ENCODE results near the gene CCNJ. TPM values are rescaled to one million over a fixed set of nuclear protein-coding genes. Genes with fewer than 3 reads are reported as not detected.

The CCNJ gene
- total and polyA plus RNA-seq, 2 of the 13 experiments (the other 11 are each of a cell fraction or from before 2014, with no cell fraction given): 14.1 to 21.5 TPM

DNA sequence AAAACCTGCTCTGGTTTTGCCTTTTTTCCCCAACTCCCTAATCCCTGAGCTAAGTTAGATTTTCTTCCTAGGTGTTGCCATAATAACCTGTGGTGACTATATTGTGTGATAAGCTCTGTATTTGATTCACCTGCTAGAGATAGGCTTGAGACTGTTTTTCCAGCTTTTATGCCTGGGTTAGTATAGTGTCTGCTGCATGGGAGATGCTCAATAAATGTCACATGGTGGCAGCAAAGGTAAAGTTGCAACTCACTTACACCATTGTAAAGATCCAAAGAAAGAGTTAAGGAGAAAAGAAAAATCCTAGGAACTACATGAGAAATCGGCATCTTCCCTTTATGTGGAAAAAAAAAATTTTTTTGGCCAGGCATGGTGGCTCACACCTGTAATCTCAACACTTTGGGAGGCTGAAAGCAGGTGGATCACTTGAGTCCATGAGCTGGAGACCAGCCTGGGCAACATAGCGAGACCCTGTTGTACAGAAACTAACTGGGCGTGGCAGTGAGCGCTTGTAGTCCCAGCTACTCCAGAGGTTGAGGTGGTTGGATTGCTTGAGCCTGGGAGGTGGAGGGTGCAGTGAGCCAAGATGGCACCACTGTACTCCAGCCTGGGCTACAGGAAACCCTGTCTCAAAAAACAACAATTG, 3.7 kb downstream of the CCNJ start:
- H3K27me3 ChIP-seq (ENCODE audit: control insufficient read depth in 1 of 2, insufficient read depth in 2 of 2, low read length in 2 of 2): no peaks in the 10 kb centered on the region; a peak in 1 of 5 replicates
- ChIA-PET CTCF (ENCODE audit: low intra/inter-chr PET ratio, low total read pairs) (interaction anchor here (1.0 kb wide), 1 partner anchor 288 kb away, joined by 3 read pairs; no protein-coding TSS in a partner anchor), POLR2A (interaction anchor here (0.9 to 3.3 kb wide), 4 partner anchors 43 to 103 kb away, joined by 3 to 19 read pairs (median 10); partner anchors contain the start of gene ZNF518A)
- H3K9ac ChIP-seq (ENCODE audit: insufficient read depth, low read depth, low read length): no peak overlapping the region
- peaks cover 48% of the 10 kb centered on the region for H3K4me1 ChIP-seq (ENCODE audit: insufficient read depth, low read length)
- intact Hi-C loops (cut with micrococcal nuclease; ENCODE audit: unreplicated experiment) (loop anchor here (1.0 to 5.0 kb wide), 2 partner anchors 45 to 246 kb away; no protein-coding TSS in a partner anchor), in situ Hi-C loops (cut with HindIII; ENCODE audit: extremely low pct_ligation_motif_present, low pct_unique_long_range_greater_than_20kb) (loop anchor here (5.0 kb wide), 1 partner anchor 85 kb away; the partner anchor contains the start of gene ZNF518A)
- H3K9me3 ChIP-seq (ENCODE audit: low read length): no peaks in the 10 kb centered on the region
- H3K4me3 ChIP-seq (replicated peaks in 1 of 3; ENCODE audit: insufficient read depth in 1 of 3, low read depth in 2 of 3, low read length in 3 of 3): no peak overlapping the region
- no peak for ATAC-seq
- peaks cover 4 to 23% of the 10 kb centered on the region in 2 experiments; a peak in 3 of 5 replicates for H3K36me3 ChIP-seq (replicated peaks in 1 of 2; ENCODE audit: control insufficient read depth in 1 of 2, insufficient read depth in 2 of 2, low read length in 2 of 2)
- FAIRE-seq: no peak
- H2AFZ ChIP-seq (ENCODE audit: low read length): no peak overlapping the region
- no peak overlapping the region for H3K4me2 ChIP-seq (ENCODE audit: low read depth, low read length)
- H3K27ac ChIP-seq (ENCODE audit: extremely low read length, insufficient read depth, low read length): no peak overlapping the region
- no TSS peak for BruUV-seq (replicated peaks)
- H4K20me1 ChIP-seq (ENCODE audit: insufficient read depth, low read length): no peaks in the 10 kb centered on the region; the same call in 1 of the 2 replicates
- peak; percentile 12 for DNase-seq (ENCODE audit: low spot score)
- 89% methylated on average over 3 of the region's 4 CpGs for WGBS (ENCODE audit: low lambda C conversion rate)
- H3K79me2 ChIP-seq (ENCODE audit: insufficient read depth, low read length): peaks cover 76% of the 10 kb centered on the region
- TF ChIP-seq, protein P1, sequence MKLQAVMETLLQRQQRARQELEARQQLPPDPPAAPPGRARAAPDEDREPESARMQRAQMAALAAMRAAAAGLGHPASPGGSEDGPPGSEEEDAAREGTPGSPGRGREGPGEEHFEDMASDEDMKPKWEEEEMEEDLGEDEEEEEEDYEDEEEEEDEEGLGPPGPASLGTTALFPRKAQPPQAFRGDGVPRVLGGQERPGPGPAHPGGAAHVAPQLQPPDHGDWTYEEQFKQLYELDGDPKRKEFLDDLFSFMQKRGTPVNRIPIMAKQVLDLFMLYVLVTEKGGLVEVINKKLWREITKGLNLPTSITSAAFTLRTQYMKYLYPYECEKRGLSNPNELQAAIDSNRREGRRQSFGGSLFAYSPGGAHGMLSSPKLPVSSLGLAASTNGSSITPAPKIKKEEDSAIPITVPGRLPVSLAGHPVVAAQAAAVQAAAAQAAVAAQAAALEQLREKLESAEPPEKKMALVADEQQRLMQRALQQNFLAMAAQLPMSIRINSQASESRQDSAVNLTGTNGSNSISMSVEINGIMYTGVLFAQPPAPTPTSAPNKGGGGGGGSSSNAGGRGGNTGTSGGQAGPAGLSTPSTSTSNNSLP (IDR thresholded peaks at IDR 0.05; ENCODE audit: low read depth, low read length): 0 out of 2 replicates have a peak, but pooled peaks have one; percentile 11
- TF ChIP-seq, protein P2, sequence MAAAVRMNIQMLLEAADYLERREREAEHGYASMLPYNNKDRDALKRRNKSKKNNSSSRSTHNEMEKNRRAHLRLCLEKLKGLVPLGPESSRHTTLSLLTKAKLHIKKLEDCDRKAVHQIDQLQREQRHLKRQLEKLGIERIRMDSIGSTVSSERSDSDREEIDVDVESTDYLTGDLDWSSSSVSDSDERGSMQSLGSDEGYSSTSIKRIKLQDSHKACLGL (CRISPR knock-in tag; IDR thresholded peaks at IDR 0.05): no peak
- TF ChIP-seq, protein P3, sequence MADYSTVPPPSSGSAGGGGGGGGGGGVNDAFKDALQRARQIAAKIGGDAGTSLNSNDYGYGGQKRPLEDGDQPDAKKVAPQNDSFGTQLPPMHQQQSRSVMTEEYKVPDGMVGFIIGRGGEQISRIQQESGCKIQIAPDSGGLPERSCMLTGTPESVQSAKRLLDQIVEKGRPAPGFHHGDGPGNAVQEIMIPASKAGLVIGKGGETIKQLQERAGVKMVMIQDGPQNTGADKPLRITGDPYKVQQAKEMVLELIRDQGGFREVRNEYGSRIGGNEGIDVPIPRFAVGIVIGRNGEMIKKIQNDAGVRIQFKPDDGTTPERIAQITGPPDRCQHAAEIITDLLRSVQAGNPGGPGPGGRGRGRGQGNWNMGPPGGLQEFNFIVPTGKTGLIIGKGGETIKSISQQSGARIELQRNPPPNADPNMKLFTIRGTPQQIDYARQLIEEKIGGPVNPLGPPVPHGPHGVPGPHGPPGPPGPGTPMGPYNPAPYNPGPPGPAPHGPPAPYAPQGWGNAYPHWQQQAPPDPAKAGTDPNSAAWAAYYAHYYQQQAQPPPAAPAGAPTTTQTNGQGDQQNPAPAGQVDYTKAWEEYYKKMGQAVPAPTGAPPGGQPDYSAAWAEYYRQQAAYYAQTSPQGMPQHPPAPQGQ (CRISPR knock-in tag; IDR thresholded peaks at IDR 0.05; ENCODE audit: borderline replicate concordance): no peak
- TF ChIP-seq SMC3 (IDR thresholded peaks at IDR 0.05; ENCODE audit: low read length) (peak; percentile 41; the same call in 1 of the 2 replicates), ZNF652 (CRISPR knock-in tag; IDR thresholded peaks at IDR 0.05; ENCODE audit: borderline replicate concordance, low read depth) (peak; percentile 71), STAG1 (CRISPR knock-in tag; IDR thresholded peaks at IDR 0.05) (peak; percentile 77), TSC22D2 (CRISPR knock-in tag; IDR thresholded peaks at IDR 0.05; ENCODE audit: borderline replicate concordance) (no peak), RAD21 (CRISPR knock-in tag; IDR thresholded peaks at IDR 0.05) (peak; percentile 41; the same call in 1 of the 2 replicates), KAT7 (CRISPR knock-in tag; IDR thresholded peaks at IDR 0.05; ENCODE audit: borderline replicate concordance) (no peak), CCDC6 (CRISPR knock-in tag; IDR thresholded peaks at IDR 0.05) (no peak)
- TF ChIP-seq, protein P4, sequence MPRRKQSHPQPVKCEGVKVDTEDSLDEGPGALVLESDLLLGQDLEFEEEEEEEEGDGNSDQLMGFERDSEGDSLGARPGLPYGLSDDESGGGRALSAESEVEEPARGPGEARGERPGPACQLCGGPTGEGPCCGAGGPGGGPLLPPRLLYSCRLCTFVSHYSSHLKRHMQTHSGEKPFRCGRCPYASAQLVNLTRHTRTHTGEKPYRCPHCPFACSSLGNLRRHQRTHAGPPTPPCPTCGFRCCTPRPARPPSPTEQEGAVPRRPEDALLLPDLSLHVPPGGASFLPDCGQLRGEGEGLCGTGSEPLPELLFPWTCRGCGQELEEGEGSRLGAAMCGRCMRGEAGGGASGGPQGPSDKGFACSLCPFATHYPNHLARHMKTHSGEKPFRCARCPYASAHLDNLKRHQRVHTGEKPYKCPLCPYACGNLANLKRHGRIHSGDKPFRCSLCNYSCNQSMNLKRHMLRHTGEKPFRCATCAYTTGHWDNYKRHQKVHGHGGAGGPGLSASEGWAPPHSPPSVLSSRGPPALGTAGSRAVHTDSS (CRISPR knock-in tag; conservative IDR thresholded peaks at IDR 0.05): no peak
- TF ChIP-seq, protein P5, sequence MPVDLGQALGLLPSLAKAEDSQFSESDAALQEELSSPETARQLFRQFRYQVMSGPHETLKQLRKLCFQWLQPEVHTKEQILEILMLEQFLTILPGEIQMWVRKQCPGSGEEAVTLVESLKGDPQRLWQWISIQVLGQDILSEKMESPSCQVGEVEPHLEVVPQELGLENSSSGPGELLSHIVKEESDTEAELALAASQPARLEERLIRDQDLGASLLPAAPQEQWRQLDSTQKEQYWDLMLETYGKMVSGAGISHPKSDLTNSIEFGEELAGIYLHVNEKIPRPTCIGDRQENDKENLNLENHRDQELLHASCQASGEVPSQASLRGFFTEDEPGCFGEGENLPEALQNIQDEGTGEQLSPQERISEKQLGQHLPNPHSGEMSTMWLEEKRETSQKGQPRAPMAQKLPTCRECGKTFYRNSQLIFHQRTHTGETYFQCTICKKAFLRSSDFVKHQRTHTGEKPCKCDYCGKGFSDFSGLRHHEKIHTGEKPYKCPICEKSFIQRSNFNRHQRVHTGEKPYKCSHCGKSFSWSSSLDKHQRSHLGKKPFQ (CRISPR knock-in tag; IDR thresholded peaks at IDR 0.05; ENCODE audit: insufficient replicate concordance): no peak
- TF ChIP-seq, protein P6, sequence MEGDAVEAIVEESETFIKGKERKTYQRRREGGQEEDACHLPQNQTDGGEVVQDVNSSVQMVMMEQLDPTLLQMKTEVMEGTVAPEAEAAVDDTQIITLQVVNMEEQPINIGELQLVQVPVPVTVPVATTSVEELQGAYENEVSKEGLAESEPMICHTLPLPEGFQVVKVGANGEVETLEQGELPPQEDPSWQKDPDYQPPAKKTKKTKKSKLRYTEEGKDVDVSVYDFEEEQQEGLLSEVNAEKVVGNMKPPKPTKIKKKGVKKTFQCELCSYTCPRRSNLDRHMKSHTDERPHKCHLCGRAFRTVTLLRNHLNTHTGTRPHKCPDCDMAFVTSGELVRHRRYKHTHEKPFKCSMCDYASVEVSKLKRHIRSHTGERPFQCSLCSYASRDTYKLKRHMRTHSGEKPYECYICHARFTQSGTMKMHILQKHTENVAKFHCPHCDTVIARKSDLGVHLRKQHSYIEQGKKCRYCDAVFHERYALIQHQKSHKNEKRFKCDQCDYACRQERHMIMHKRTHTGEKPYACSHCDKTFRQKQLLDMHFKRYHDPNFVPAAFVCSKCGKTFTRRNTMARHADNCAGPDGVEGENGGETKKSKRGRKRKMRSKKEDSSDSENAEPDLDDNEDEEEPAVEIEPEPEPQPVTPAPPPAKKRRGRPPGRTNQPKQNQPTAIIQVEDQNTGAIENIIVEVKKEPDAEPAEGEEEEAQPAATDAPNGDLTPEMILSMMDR (CRISPR knock-in tag; IDR thresholded peaks at IDR 0.05): peak; percentile 69

All from HepG2 (cell line).